Uterus (tissue), 4 donors: ENCODE data around the gene CWC27. TPM values are rescaled to one million over a fixed set of nuclear protein-coding genes. Genes with fewer than 3 reads are reported as not detected.

Experiments used
- DNase-seq, 2 donors: peaks; one replicate each; pipeline ENCODE4 v3.0.0-alpha.2; 2019 to 2020
- H3K27ac ChIP-seq, 2 donors: fragments of 200-600 bp; sonication (generic); 1 replicate in 1 of 2; 2 replicates in 1 of 2; pipeline ENCODE4 v1.5.1; 2016 to 2018
- H3K27me3 ChIP-seq, 2 donors: fragments of 200-600 bp; sonication (generic); one replicate each; pipeline ENCODE4 v1.5.1; 2018 to 2019; ENCODE audit warnings: control low read depth in 1 of 2
- H3K36me3 ChIP-seq, 2 donors: fragments of 200-600 bp; sonication (generic); one replicate each; pipeline ENCODE4 v1.5.1; 2019; ENCODE audit warnings: control low read depth in 1 of 2
- H3K4me1 ChIP-seq, 2 donors: fragments of 200-600 bp; sonication (generic); one replicate each; pipeline ENCODE4 v1.5.1; 2018 to 2019; ENCODE audit warnings: control low read depth in 1 of 2
- H3K4me3 ChIP-seq, 2 donors: fragments of 200-600 bp; sonication (generic); 1 replicate in 1 of 2; 2 replicates in 1 of 2; pipeline ENCODE4 v1.5.1; 2018 to 2019; ENCODE audit warnings: mild to moderate bottlenecking in 1 of 2
- H3K9me3 ChIP-seq, 2 donors: fragments of 200-600 bp; sonication (generic); one replicate each; pipeline ENCODE4 v1.5.1; 2019; ENCODE audit warnings: control low read depth in 1 of 2
- CTCF ChIP-seq, 4 experiments: fragments of 200-600 bp in 2 of 4; fragments of 450-650 bp in 2 of 4; sonication (generic) in 2 of 4; IDR thresholded peaks; one replicate each; pipeline ENCODE4 v1.5.1; 2016 to 2019; ENCODE audit warnings: antibody characterized with exemption in 4 of 4, mild to moderate bottlenecking in 2 of 4, moderate library complexity in 1 of 4
- POLR2A ChIP-seq, 2 donors: fragments of 450-650 bp; IDR thresholded peaks; one replicate each; pipeline ENCODE4 v1.6.1; 2016; ENCODE audit warnings: antibody characterized with exemption in 2 of 2, mild to moderate bottlenecking in 1 of 2, moderate library complexity in 1 of 2
- intact Hi-C: fragments of 100-400 bp; cut with DNase I; formaldehyde crosslinking; loops from one replicate; pipeline ENCODE4 v1.15.1; 2023; ENCODE audit warnings: low total_unique reads
- total RNA-seq, 4 donors: library from RNA; depleted of rRNA in 3 of 4; stranded (reverse); fragments of >200 nt in 3 of 4; gene quantifications; one replicate each; pipeline versions ENCODE4 v1.1.0 to v1.2.4, GENCODE V29; 2014 to 2023
- donor health status: DM: yes; HTN: yes; CAD: no.

CWC27 gene
- total RNA-seq, 4 donors from 2014 or later: 7.6 to 28.2 (median 24.2) TPM

- Histone ChIP-seq H3K36me3 (no peaks in the 10 kb centered on the region), H3K9me3 (no peaks in the 10 kb centered on the region), H3K27me3 (no peaks in the 10 kb centered on the region), H3K27ac (no peak overlapping the region), H3K4me1 (no peaks in the 10 kb centered on the region), H3K4me3 (no peak overlapping the region)
- TF ChIP-seq POLR2A (IDR thresholded peaks at IDR 0.05): no peak
- no peak for TF ChIP-seq CTCF (IDR thresholded peaks at IDR 0.05)
- DNase-seq: no peak
- intact Hi-C loops: no loop called here
Measured at GRCh38 chr5:64971990-64972389, 203.3 kb downstream of the CWC27 start.

GRCh38 chr5:64972591-64972990, 203.9 kb downstream of the CWC27 start:
- intact Hi-C loops: no loop called here
- Histone ChIP-seq H3K9me3 (no peaks in the 10 kb centered on the region), H3K36me3 (no peaks in the 10 kb centered on the region), H3K27me3 (no peaks in the 10 kb centered on the region), H3K4me1 (no peaks in the 10 kb centered on the region), H3K4me3 (no peak overlapping the region), H3K27ac (no peak overlapping the region)
- DNase-seq: no peak
- no peak for TF ChIP-seq POLR2A (IDR thresholded peaks at IDR 0.05)
- no peak for TF ChIP-seq CTCF (IDR thresholded peaks at IDR 0.05)

GRCh38 chr5:64973215-64973614, 204.5 kb downstream of the CWC27 start:
- peak overlapping the region in 1 of 2 donors; percentile 25 for H3K27ac ChIP-seq
- TF ChIP-seq POLR2A (IDR thresholded peaks at IDR 0.05): no peak
- TF ChIP-seq CTCF (IDR thresholded peaks at IDR 0.05): no peak
- no peak overlapping the region for H3K4me3 ChIP-seq
- no peaks in the 10 kb centered on the region for H3K9me3 ChIP-seq
- intact Hi-C loops: no loop called here
- H3K4me1 ChIP-seq: no peaks in the 10 kb centered on the region
- no peaks in the 10 kb centered on the region for H3K27me3 ChIP-seq
- no peak for DNase-seq
- no peaks in the 10 kb centered on the region for H3K36me3 ChIP-seq

- Histone ChIP-seq H3K9me3 (no peaks in the 10 kb centered on the region), H3K4me3 (no peak overlapping the region), H3K27ac (peak overlapping the region in 1 of 2 donors; percentile 14), H3K27me3 (no peaks in the 10 kb centered on the region), H3K36me3 (no peaks in the 10 kb centered on the region), H3K4me1 (no peaks in the 10 kb centered on the region)
- TF ChIP-seq CTCF (IDR thresholded peaks at IDR 0.05): no peak
- TF ChIP-seq POLR2A (IDR thresholded peaks at IDR 0.05): no peak
- peak; percentile 74 to 84 for DNase-seq
- intact Hi-C loops: no loop called here
Measured at GRCh38 chr5:64977779-64978178, 209.0 kb downstream of the CWC27 start.

- Histone ChIP-seq H3K27me3 (no peaks in the 10 kb centered on the region), H3K4me1 (no peaks in the 10 kb centered on the region), H3K4me3 (no peak overlapping the region), H3K36me3 (no peaks in the 10 kb centered on the region), H3K27ac (no peak overlapping the region), H3K9me3 (no peaks in the 10 kb centered on the region)
- intact Hi-C loops: no loop called here
- no peak for DNase-seq
- TF ChIP-seq CTCF (IDR thresholded peaks at IDR 0.05) (no peak), POLR2A (IDR thresholded peaks at IDR 0.05) (no peak)
Measured at GRCh38 chr5:64978546-64978945, 209.8 kb downstream of the CWC27 start.
